Measurements from ENCODE around the gene CCDC190. TPM values are rescaled to one million over a fixed set of nuclear protein-coding genes. Genes with fewer than 3 reads are reported as not detected.

The CCDC190 gene
- total RNA-seq, 1 experiment from 2014 or later = not detected

DNA sequence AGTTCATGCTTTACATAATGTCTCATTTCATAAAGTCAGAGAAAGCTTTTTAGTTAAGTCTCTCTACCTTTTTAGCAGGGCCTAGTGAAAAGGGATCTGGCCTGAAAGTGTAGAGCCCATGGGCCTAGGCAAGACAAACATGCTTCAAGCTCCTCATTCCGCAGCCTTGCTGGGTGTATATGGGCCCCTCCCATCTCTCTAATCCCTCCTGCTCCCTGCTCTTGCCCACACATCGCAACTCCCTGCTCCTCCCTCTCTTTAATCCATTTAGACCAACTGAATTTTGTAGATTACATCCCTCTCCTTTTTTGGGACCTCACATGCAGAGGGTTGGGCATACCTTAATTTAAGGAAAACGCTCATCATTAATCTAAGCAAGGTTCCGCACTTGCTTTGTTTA, 42.3 kb upstream of the CCDC190 start:
- no peak for DNase-seq
- Histone ChIP-seq H3K9me3 (ENCODE audit: low read length) (no peaks in the 10 kb centered on the region), H3K4me3 (ENCODE audit: low read length) (no peak overlapping the region), H3K9ac (ENCODE audit: low read length) (no peak overlapping the region), H3K9me2 (replicated peaks; ENCODE audit: insufficient read depth, low read length) (no peaks in the 10 kb centered on the region), H3K4me1 (ENCODE audit: low read length) (no peaks in the 10 kb centered on the region), H2AFZ (ENCODE audit: low read length) (no peak overlapping the region), H3K27ac (ENCODE audit: low read length) (no peak overlapping the region), H3K4me2 (ENCODE audit: low read depth, low read length, poor library complexity, severe bottlenecking) (no peak overlapping the region), H3K36me3 (ENCODE audit: insufficient read depth, low read length) (no peaks in the 10 kb centered on the region), H3K27me3 (ENCODE audit: low read length) (no peaks in the 10 kb centered on the region), H4K20me1 (ENCODE audit: insufficient read depth, low read depth, low read length) (no peaks in the 10 kb centered on the region), H3K79me2 (ENCODE audit: low read length) (no peaks in the 10 kb centered on the region)

DNA sequence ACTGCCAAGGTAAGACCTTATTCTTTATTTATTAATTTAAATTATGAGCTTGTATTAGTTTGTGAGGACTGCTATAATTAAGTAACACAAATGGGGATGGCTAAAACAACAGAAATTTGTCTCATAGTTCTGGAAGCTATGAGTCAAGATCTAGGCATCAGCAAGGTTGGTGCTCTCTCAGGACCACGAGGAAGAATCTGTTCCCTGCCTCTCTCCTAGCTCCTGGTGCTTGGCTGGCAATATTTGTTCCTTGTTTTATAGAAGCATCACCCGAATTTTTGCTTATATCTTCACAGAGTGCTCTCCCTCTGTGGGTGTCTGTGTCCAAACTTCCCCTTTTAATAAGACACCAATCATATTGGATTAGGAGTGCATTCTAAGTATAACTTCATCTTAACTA, 41.4 kb upstream of the CCDC190 start:
- DNase-seq = no peak
- Histone ChIP-seq H3K79me2 (ENCODE audit: low read length) (no peaks in the 10 kb centered on the region), H3K4me3 (ENCODE audit: low read length) (no peak overlapping the region), H3K4me1 (ENCODE audit: low read length) (no peaks in the 10 kb centered on the region), H2AFZ (ENCODE audit: low read length) (no peak overlapping the region), H3K27ac (ENCODE audit: low read length) (no peak overlapping the region), H3K4me2 (ENCODE audit: low read depth, low read length, poor library complexity, severe bottlenecking) (no peak overlapping the region), H3K9me3 (ENCODE audit: low read length) (no peaks in the 10 kb centered on the region), H3K36me3 (ENCODE audit: insufficient read depth, low read length) (no peaks in the 10 kb centered on the region), H3K9me2 (replicated peaks; ENCODE audit: insufficient read depth, low read length) (no peaks in the 10 kb centered on the region), H4K20me1 (ENCODE audit: insufficient read depth, low read depth, low read length) (no peaks in the 10 kb centered on the region), H3K9ac (ENCODE audit: low read length) (no peak overlapping the region), H3K27me3 (ENCODE audit: low read length) (no peaks in the 10 kb centered on the region)

DNA sequence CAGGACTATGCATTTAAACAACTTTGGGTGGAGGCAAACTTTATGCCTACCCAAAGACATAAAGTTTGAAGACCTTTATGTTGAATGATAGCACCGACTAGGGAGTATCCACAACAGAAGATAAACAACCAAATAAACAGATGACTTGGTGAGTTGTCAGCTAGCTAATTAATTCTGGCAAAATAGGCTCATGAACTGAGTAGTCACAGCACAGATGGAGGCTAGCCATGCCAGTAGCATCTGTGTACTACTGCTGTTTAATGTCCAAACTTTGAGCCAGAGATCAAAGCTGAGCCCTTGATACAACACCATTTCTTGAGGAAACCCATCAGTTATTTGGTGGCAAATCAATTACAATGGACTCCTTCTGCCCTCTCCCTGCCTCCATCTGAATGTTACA, 40.3 kb upstream of the CCDC190 start:
- Histone ChIP-seq H3K9ac (ENCODE audit: low read length) (no peak overlapping the region), H3K4me1 (ENCODE audit: low read length) (no peaks in the 10 kb centered on the region), H3K9me2 (replicated peaks; ENCODE audit: insufficient read depth, low read length) (no peaks in the 10 kb centered on the region), H3K4me3 (ENCODE audit: low read length) (no peak overlapping the region), H3K27me3 (ENCODE audit: low read length) (no peaks in the 10 kb centered on the region), H2AFZ (ENCODE audit: low read length) (no peak overlapping the region), H3K36me3 (ENCODE audit: insufficient read depth, low read length) (no peaks in the 10 kb centered on the region), H3K9me3 (ENCODE audit: low read length) (no peaks in the 10 kb centered on the region), H4K20me1 (ENCODE audit: insufficient read depth, low read depth, low read length) (no peaks in the 10 kb centered on the region), H3K27ac (ENCODE audit: low read length) (no peak overlapping the region), H3K4me2 (ENCODE audit: low read depth, low read length, poor library complexity, severe bottlenecking) (no peak overlapping the region), H3K79me2 (ENCODE audit: low read length) (no peaks in the 10 kb centered on the region)
- DNase-seq = no peak

DNA sequence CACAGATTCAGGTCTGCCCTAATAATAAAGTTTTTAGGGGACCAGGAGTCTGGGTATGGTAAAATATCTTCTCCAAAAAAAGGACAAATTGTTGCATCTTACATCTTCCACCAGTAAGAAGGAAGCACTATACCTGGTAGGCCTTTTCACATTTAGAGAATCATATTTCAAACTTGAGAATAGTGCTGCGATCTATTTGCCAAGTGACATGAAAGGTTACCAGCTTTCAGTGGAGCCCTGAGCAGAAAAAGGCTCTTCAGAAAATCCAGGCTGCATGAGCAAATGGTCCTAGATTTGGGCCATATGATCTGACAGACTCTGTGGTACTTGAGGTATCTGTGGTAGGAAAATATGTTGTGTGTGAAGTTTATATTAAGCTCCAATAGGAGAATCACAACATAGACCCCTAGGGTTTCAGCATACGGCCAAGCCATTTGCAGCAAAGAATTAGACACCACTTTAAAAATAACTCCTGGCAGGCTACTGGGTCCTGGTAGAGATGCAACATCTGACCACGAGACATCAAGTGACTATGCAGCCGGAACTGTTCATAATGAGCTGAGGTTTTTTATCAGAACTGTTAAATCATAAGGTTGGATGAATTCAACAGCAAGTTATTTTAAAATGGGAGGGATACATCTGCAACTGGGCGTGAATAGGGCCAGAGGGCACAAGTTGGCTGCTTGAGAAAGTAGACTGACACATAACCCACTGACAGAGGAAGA, 38.6 kb upstream of the CCDC190 start:
- no peak overlapping the region for H3K4me3 ChIP-seq (ENCODE audit: low read length)
- H3K9ac ChIP-seq (ENCODE audit: low read length) = no peak overlapping the region
- H3K9me2 ChIP-seq (replicated peaks; ENCODE audit: insufficient read depth, low read length) = no peaks in the 10 kb centered on the region
- H4K20me1 ChIP-seq (ENCODE audit: insufficient read depth, low read depth, low read length) = no peaks in the 10 kb centered on the region
- no peaks in the 10 kb centered on the region for H3K36me3 ChIP-seq (ENCODE audit: insufficient read depth, low read length)
- no peak for DNase-seq
- H3K4me1 ChIP-seq (ENCODE audit: low read length) = no peaks in the 10 kb centered on the region
- H3K4me2 ChIP-seq (ENCODE audit: low read depth, low read length, poor library complexity, severe bottlenecking) = no peak overlapping the region
- no peaks in the 10 kb centered on the region for H3K27me3 ChIP-seq (ENCODE audit: low read length)
- no peak overlapping the region for H3K27ac ChIP-seq (ENCODE audit: low read length)
- no peaks in the 10 kb centered on the region for H3K79me2 ChIP-seq (ENCODE audit: low read length)
- no peak overlapping the region for H2AFZ ChIP-seq (ENCODE audit: low read length)
- H3K9me3 ChIP-seq (ENCODE audit: low read length) = no peaks in the 10 kb centered on the region

DNA sequence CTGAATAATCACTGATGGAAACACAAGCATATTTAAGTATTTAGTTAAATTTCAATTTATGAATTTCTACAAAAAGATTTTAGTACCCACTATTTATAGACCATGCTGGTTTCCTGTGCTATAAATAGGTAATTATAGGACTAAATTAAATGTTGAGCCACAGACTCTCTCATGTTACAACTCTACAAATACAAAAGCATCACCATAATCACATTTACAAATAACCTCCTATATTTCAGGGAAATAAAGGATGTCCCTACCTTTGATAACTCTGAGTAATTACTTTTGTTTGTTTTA, 32.6 kb upstream of the CCDC190 start:
- H3K9me2 ChIP-seq (replicated peaks; ENCODE audit: insufficient read depth, low read length) = no peaks in the 10 kb centered on the region
- no peaks in the 10 kb centered on the region for H3K27me3 ChIP-seq (ENCODE audit: low read length)
- no peak overlapping the region for H3K27ac ChIP-seq (ENCODE audit: low read length)
- no peak overlapping the region for H3K4me2 ChIP-seq (ENCODE audit: low read depth, low read length, poor library complexity, severe bottlenecking)
- no peaks in the 10 kb centered on the region for H3K9me3 ChIP-seq (ENCODE audit: low read length)
- no peak overlapping the region for H2AFZ ChIP-seq (ENCODE audit: low read length)
- DNase-seq = no peak
- H3K9ac ChIP-seq (ENCODE audit: low read length) = no peak overlapping the region
- H4K20me1 ChIP-seq (ENCODE audit: insufficient read depth, low read depth, low read length) = no peaks in the 10 kb centered on the region
- H3K36me3 ChIP-seq (ENCODE audit: insufficient read depth, low read length) = no peaks in the 10 kb centered on the region
- H3K4me1 ChIP-seq (ENCODE audit: low read length) = no peaks in the 10 kb centered on the region
- no peak overlapping the region for H3K4me3 ChIP-seq (ENCODE audit: low read length)
- no peaks in the 10 kb centered on the region for H3K79me2 ChIP-seq (ENCODE audit: low read length)

DNA sequence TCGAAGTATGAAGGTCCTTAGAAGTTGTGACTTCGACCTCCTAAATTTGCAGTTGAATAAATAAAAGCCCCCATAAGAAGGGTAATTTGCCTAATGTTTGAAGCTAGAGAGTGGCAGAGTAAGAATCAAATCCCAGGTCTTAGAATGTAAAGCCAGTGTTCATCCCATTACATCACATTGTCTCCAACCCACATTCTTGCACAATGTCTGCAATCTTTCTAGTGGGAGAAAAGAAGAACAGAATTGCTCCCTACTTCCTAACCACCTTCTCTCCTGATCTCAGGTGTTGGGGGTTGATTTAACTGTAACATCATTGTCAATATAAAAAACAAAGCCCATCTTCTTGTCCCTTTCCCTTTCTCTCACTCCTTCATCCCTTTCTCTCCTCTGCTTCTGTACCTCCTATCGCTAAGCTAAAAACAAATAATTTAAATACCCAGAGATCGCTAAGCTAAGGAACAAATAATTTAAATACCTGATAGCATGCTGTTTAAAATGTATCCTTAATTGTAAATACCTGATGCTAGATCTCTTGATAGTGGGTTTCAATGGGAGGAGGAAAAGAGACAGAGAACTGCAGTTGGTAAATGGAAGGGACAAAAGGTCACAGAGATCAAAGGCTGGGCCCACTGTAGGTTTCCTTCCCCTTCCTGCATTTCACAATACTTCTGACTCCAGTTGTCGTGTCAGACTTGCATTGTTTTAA, 32.1 kb upstream of the CCDC190 start:
- no peak overlapping the region for H3K27ac ChIP-seq (ENCODE audit: low read length)
- H3K36me3 ChIP-seq (ENCODE audit: insufficient read depth, low read length) = no peaks in the 10 kb centered on the region
- DNase-seq = no peak
- H3K79me2 ChIP-seq (ENCODE audit: low read length) = no peaks in the 10 kb centered on the region
- H4K20me1 ChIP-seq (ENCODE audit: insufficient read depth, low read depth, low read length) = no peaks in the 10 kb centered on the region
- H2AFZ ChIP-seq (ENCODE audit: low read length) = no peak overlapping the region
- no peaks in the 10 kb centered on the region for H3K4me1 ChIP-seq (ENCODE audit: low read length)
- H3K9me3 ChIP-seq (ENCODE audit: low read length) = no peaks in the 10 kb centered on the region
- H3K4me3 ChIP-seq (ENCODE audit: low read length) = no peak overlapping the region
- no peaks in the 10 kb centered on the region for H3K9me2 ChIP-seq (replicated peaks; ENCODE audit: insufficient read depth, low read length)
- no peak overlapping the region for H3K4me2 ChIP-seq (ENCODE audit: low read depth, low read length, poor library complexity, severe bottlenecking)
- H3K9ac ChIP-seq (ENCODE audit: low read length) = no peak overlapping the region
- no peaks in the 10 kb centered on the region for H3K27me3 ChIP-seq (ENCODE audit: low read length)

DNA sequence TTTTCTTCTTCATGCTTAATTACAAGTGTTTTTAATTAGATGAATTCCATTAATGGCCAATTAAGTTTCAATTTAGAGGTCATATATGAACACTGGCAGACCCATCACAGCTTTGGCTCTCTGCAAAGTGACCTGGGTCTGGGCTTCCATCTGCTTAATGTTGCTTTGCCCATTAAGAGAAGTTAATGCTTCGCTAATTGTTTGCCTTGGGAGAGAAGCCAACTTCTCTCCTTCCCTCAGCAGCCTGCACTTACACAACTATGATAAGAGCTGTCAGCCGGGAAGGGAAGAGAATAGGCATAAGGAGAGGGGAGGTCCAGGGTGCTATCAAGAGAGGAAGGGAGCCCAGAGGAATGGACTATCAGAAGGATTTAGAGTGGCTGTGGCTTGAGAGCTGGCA, 29.0 kb upstream of the CCDC190 start:
- Histone ChIP-seq H3K27ac (ENCODE audit: low read length) (no peak overlapping the region), H2AFZ (ENCODE audit: low read length) (no peak overlapping the region), H3K4me2 (ENCODE audit: low read depth, low read length, poor library complexity, severe bottlenecking) (no peak overlapping the region), H3K9ac (ENCODE audit: low read length) (no peak overlapping the region), H3K79me2 (ENCODE audit: low read length) (no peaks in the 10 kb centered on the region), H3K9me2 (replicated peaks; ENCODE audit: insufficient read depth, low read length) (no peaks in the 10 kb centered on the region), H3K9me3 (ENCODE audit: low read length) (no peaks in the 10 kb centered on the region), H3K27me3 (ENCODE audit: low read length) (no peaks in the 10 kb centered on the region), H3K36me3 (ENCODE audit: insufficient read depth, low read length) (no peaks in the 10 kb centered on the region), H3K4me1 (ENCODE audit: low read length) (no peaks in the 10 kb centered on the region), H4K20me1 (ENCODE audit: insufficient read depth, low read depth, low read length) (no peaks in the 10 kb centered on the region), H3K4me3 (ENCODE audit: low read length) (no peak overlapping the region)
- DNase-seq = no peak

DNA sequence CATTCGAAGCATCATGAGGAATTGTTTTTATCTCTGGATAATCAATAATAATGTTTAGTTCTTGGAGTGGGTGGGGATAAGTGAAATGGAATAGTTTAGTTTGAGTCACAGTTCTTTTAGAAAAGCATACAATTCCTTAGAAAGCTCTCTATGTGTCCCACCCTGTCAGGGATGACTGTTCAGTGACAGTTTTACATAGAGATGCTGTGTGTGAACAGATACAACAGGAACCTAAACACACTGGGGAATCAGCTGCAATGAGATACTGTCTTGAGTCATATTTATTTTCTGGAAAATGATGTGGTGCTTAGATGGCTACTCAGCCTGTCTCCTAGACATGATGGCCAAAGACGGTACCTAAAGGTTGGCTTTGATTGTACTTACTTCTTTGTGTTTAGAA, 25.7 kb upstream of the CCDC190 start:
- H3K27me3 ChIP-seq (ENCODE audit: low read length) = no peaks in the 10 kb centered on the region
- no peaks in the 10 kb centered on the region for H3K9me2 ChIP-seq (replicated peaks; ENCODE audit: insufficient read depth, low read length)
- H3K36me3 ChIP-seq (ENCODE audit: insufficient read depth, low read length) = no peaks in the 10 kb centered on the region
- no peaks in the 10 kb centered on the region for H4K20me1 ChIP-seq (ENCODE audit: insufficient read depth, low read depth, low read length)
- H3K9me3 ChIP-seq (ENCODE audit: low read length) = no peaks in the 10 kb centered on the region
- H2AFZ ChIP-seq (ENCODE audit: low read length) = no peak overlapping the region
- no peaks in the 10 kb centered on the region for H3K79me2 ChIP-seq (ENCODE audit: low read length)
- no peak overlapping the region for H3K4me2 ChIP-seq (ENCODE audit: low read depth, low read length, poor library complexity, severe bottlenecking)
- DNase-seq = no peak
- H3K4me1 ChIP-seq (ENCODE audit: low read length) = no peaks in the 10 kb centered on the region
- no peak overlapping the region for H3K27ac ChIP-seq (ENCODE audit: low read length)
- H3K9ac ChIP-seq (ENCODE audit: low read length) = no peak overlapping the region
- no peak overlapping the region for H3K4me3 ChIP-seq (ENCODE audit: low read length)

All from Karpas-422 (cell line).